Measurements from ENCODE around the gene IMPA2. TPM values are rescaled to one million over a fixed set of nuclear protein-coding genes. Genes with fewer than 3 reads are reported as not detected.

Gene IMPA2
- total RNA-seq, 2 experiments from 2014 or later, result 18.6 to 20.4 TPM

GRCh38 chr18:12044591-12044990 lies 63.3 kb downstream of the IMPA2 start:
- DNase-seq, result no peak
- peaks cover 5% of the 10 kb centered on the region for H3K27me3 Mint-ChIP-seq
- peaks cover 2% of the 10 kb centered on the region for H3K4me1 Mint-ChIP-seq
- CTCF ChIA-PET, result interaction anchor here (1.0 kb wide), 1 partner anchor 12 kb away, joined by 3 read pairs; no protein-coding TSS in a partner anchor
- no peaks in the 10 kb centered on the region for H3K36me3 Mint-ChIP-seq (ENCODE audit: low read depth)
- H3K4me3 Mint-ChIP-seq, result no peak overlapping the region
- POLR2A ChIA-PET, result interaction anchor here (0.6 kb wide), 1 partner anchor 734 kb away, joined by 3 read pairs; no protein-coding TSS in a partner anchor
- H3K27ac Mint-ChIP-seq, result no peak overlapping the region
- H3K9me3 Mint-ChIP-seq, result no peaks in the 10 kb centered on the region

- CTCF ChIA-PET, result interaction anchor here (0.9 kb wide), 1 partner anchor 108 kb away, joined by 4 read pairs; no protein-coding TSS in a partner anchor
- DNase-seq, result no peak
- H3K9me3 Mint-ChIP-seq, result no peaks in the 10 kb centered on the region
- H3K4me1 Mint-ChIP-seq, result peaks cover 2% of the 10 kb centered on the region
- H3K36me3 Mint-ChIP-seq (ENCODE audit: low read depth), result no peaks in the 10 kb centered on the region
- POLR2A ChIA-PET, result no interaction called here
- no peak overlapping the region for H3K27ac Mint-ChIP-seq
- peaks cover 2% of the 10 kb centered on the region for H3K27me3 Mint-ChIP-seq
- no peak overlapping the region for H3K4me3 Mint-ChIP-seq
Measured at GRCh38 chr18:12046046-12046750, 64.9 kb downstream of the IMPA2 start.

GRCh38 chr18:12046751-12047335 lies 65.5 kb downstream of the IMPA2 start:
- Mint-ChIP-seq H3K9me3 (no peaks in the 10 kb centered on the region), H3K36me3 (ENCODE audit: low read depth) (no peaks in the 10 kb centered on the region), H3K4me3 (no peak overlapping the region), H3K27me3 (peaks cover 4% of the 10 kb centered on the region), H3K27ac (no peak overlapping the region), H3K4me1 (no peaks in the 10 kb centered on the region)
- no peak for DNase-seq
- POLR2A ChIA-PET, result no interaction called here
- CTCF ChIA-PET, result interaction anchor here (0.9 kb wide), 1 partner anchor 109 kb away, joined by 4 read pairs; no protein-coding TSS in a partner anchor

- H3K4me1 Mint-ChIP-seq, result no peaks in the 10 kb centered on the region
- ChIA-PET POLR2A (no interaction called here), CTCF (interaction anchor here (0.8 to 0.9 kb wide), 2 partner anchors 9 to 50 kb away, joined by 3 read pairs; no protein-coding TSS in a partner anchor)
- no peak overlapping the region for H3K27ac Mint-ChIP-seq
- H3K9me3 Mint-ChIP-seq, result no peaks in the 10 kb centered on the region
- H3K4me3 Mint-ChIP-seq, result no peak overlapping the region
- no peak for DNase-seq
- H3K36me3 Mint-ChIP-seq (ENCODE audit: low read depth), result no peaks in the 10 kb centered on the region
- H3K27me3 Mint-ChIP-seq, result peaks cover 12% of the 10 kb centered on the region
Measured at GRCh38 chr18:12048010-12048826, 66.9 kb downstream of the IMPA2 start.

- no peaks in the 10 kb centered on the region for H3K9me3 Mint-ChIP-seq
- no peaks in the 10 kb centered on the region for H3K36me3 Mint-ChIP-seq (ENCODE audit: low read depth)
- POLR2A ChIA-PET, result no interaction called here
- no peak overlapping the region for H3K4me3 Mint-ChIP-seq
- no peaks in the 10 kb centered on the region for H3K4me1 Mint-ChIP-seq
- peaks cover 13% of the 10 kb centered on the region for H3K27me3 Mint-ChIP-seq
- H3K27ac Mint-ChIP-seq, result no peak overlapping the region
- no peak for DNase-seq
- CTCF ChIA-PET, result interaction anchor here (0.6 to 0.9 kb wide), 4 partner anchors 9 to 522 kb away, joined by 3 to 4 read pairs (median 3); no protein-coding TSS in a partner anchor
Measured at GRCh38 chr18:12048827-12049175, 67.5 kb downstream of the IMPA2 start.

- POLR2A ChIA-PET, result no interaction called here
- H3K27me3 Mint-ChIP-seq, result peaks cover 18% of the 10 kb centered on the region
Measured at GRCh38 chr18:12049978-12050811, 68.9 kb downstream of the IMPA2 start.

GRCh38 chr18:12052866-12053265 lies 71.6 kb downstream of the IMPA2 start:
- DNase-seq, result no peak
- POLR2A ChIA-PET, result no interaction called here
- CTCF ChIA-PET, result no interaction called here
- H3K27me3 Mint-ChIP-seq, result peaks cover 18% of the 10 kb centered on the region
- no peaks in the 10 kb centered on the region for H3K4me1 Mint-ChIP-seq
- H3K9me3 Mint-ChIP-seq, result no peaks in the 10 kb centered on the region
- H3K4me3 Mint-ChIP-seq, result no peak overlapping the region
- no peak overlapping the region for H3K27ac Mint-ChIP-seq
- H3K36me3 Mint-ChIP-seq (ENCODE audit: low read depth), result no peaks in the 10 kb centered on the region

More at GRCh38 chr18:12049978-12050811, 68.9 kb downstream of the IMPA2 start:
- Mint-ChIP-seq H3K4me1 (no peaks in the 10 kb centered on the region), H3K4me3 (no peak overlapping the region), H3K27ac (no peak overlapping the region), H3K36me3 (ENCODE audit: low read depth) (no peaks in the 10 kb centered on the region), H3K9me3 (no peaks in the 10 kb centered on the region)
- DNase-seq, result no peak
- CTCF ChIA-PET, result interaction anchor here (0.7 to 1.2 kb wide), 3 partner anchors 10 to 222 kb away, joined by 3 to 5 read pairs (median 4); partner anchors contain the start of gene IMPA2

- Mint-ChIP-seq H3K9me3 (no peaks in the 10 kb centered on the region), H3K4me3 (no peak overlapping the region), H3K27me3 (peaks cover 18% of the 10 kb centered on the region), H3K27ac (no peak overlapping the region), H3K36me3 (ENCODE audit: low read depth) (no peaks in the 10 kb centered on the region), H3K4me1 (no peaks in the 10 kb centered on the region)
- no peak for DNase-seq
- POLR2A ChIA-PET, result no interaction called here
- CTCF ChIA-PET, result no interaction called here
Measured at GRCh38 chr18:12053289-12053688, 72.0 kb downstream of the IMPA2 start.

GRCh38 chr18:12056034-12056883 lies 75.0 kb downstream of the IMPA2 start:
- no peak for DNase-seq
- ChIA-PET POLR2A (no interaction called here), CTCF (interaction anchor here (1.2 kb wide), 1 partner anchor 12 kb away, joined by 3 read pairs; no protein-coding TSS in a partner anchor)
- Mint-ChIP-seq H3K36me3 (ENCODE audit: low read depth) (no peaks in the 10 kb centered on the region), H3K4me3 (no peak overlapping the region), H3K27me3 (peaks cover 16% of the 10 kb centered on the region), H3K4me1 (no peaks in the 10 kb centered on the region), H3K27ac (no peak overlapping the region), H3K9me3 (no peaks in the 10 kb centered on the region)

- CTCF ChIA-PET, result interaction anchor here (1.0 to 1.5 kb wide), 3 partner anchors 13 to 119 kb away, joined by 3 to 4 read pairs (median 4); no protein-coding TSS in a partner anchor
- peaks cover 14% of the 10 kb centered on the region for H3K27me3 Mint-ChIP-seq
- no peak for DNase-seq
- no peak overlapping the region for H3K27ac Mint-ChIP-seq
- H3K36me3 Mint-ChIP-seq (ENCODE audit: low read depth), result no peaks in the 10 kb centered on the region
- H3K4me3 Mint-ChIP-seq, result no peak overlapping the region
- no peaks in the 10 kb centered on the region for H3K4me1 Mint-ChIP-seq
- POLR2A ChIA-PET, result no interaction called here
- H3K9me3 Mint-ChIP-seq, result no peaks in the 10 kb centered on the region
Measured at GRCh38 chr18:12056884-12057402, 75.6 kb downstream of the IMPA2 start.

- ChIA-PET CTCF (interaction anchor here (1.0 to 1.5 kb wide), 3 partner anchors 13 to 119 kb away, joined by 3 to 4 read pairs (median 4); no protein-coding TSS in a partner anchor), POLR2A (no interaction called here)
- H3K36me3 Mint-ChIP-seq (ENCODE audit: low read depth), result no peaks in the 10 kb centered on the region
- DNase-seq, result no peak
- no peaks in the 10 kb centered on the region for H3K4me1 Mint-ChIP-seq
- H3K27me3 Mint-ChIP-seq, result peaks cover 11% of the 10 kb centered on the region
- H3K27ac Mint-ChIP-seq, result no peak overlapping the region
- no peaks in the 10 kb centered on the region for H3K9me3 Mint-ChIP-seq
- H3K4me3 Mint-ChIP-seq, result no peak overlapping the region
Measured at GRCh38 chr18:12057419-12058039, 76.2 kb downstream of the IMPA2 start.
